ENCODE results near the gene ABCG1. TPM values are rescaled to one million over a fixed set of nuclear protein-coding genes. Genes with fewer than 3 reads are reported as not detected.

ABCG1 gene
- total RNA-seq, 1 donor from 2014 or later, result not detected

GRCh38 chr21:42188663-42189062 is 30.3 kb upstream of the ABCG1 start:
- no peak overlapping the region for H3K4me3 ChIP-seq (ENCODE audit: low read depth, low read length)
- no peak for TF ChIP-seq CTCF (conservative IDR thresholded peaks at IDR 0.05; ENCODE audit: low read depth, low read length)
- no peak for DNase-seq (ENCODE audit: low read depth)

- no peak for DNase-seq (ENCODE audit: low read depth)
- no peak for TF ChIP-seq CTCF (conservative IDR thresholded peaks at IDR 0.05; ENCODE audit: low read depth, low read length)
- H3K4me3 ChIP-seq (ENCODE audit: low read depth, low read length), result no peak overlapping the region
These were observed 29.5 kb upstream of the ABCG1 start for GRCh38 chr21:42189431-42189830.

- no peak for TF ChIP-seq CTCF (conservative IDR thresholded peaks at IDR 0.05; ENCODE audit: low read depth, low read length)
- H3K4me3 ChIP-seq (ENCODE audit: low read depth, low read length), result no peak overlapping the region
- DNase-seq (ENCODE audit: low read depth), result no peak
These were observed 29.0 kb upstream of the ABCG1 start for GRCh38 chr21:42189860-42190485.

GRCh38 chr21:42190486-42190863 is 28.5 kb upstream of the ABCG1 start:
- DNase-seq (ENCODE audit: low read depth), result no peak
- no peak overlapping the region for H3K4me3 ChIP-seq (ENCODE audit: low read depth, low read length)
- TF ChIP-seq CTCF (conservative IDR thresholded peaks at IDR 0.05; ENCODE audit: low read depth, low read length), result no peak

GRCh38 chr21:42191064-42191463 is 27.9 kb upstream of the ABCG1 start:
- no peak for DNase-seq (ENCODE audit: low read depth)
- H3K4me3 ChIP-seq (ENCODE audit: low read depth, low read length), result no peak overlapping the region
- TF ChIP-seq CTCF (conservative IDR thresholded peaks at IDR 0.05; ENCODE audit: low read depth, low read length), result no peak

- DNase-seq (ENCODE audit: low read depth), result no peak
- no peak overlapping the region for H3K4me3 ChIP-seq (ENCODE audit: low read depth, low read length)
- TF ChIP-seq CTCF (conservative IDR thresholded peaks at IDR 0.05; ENCODE audit: low read depth, low read length), result no peak
These were observed 27.0 kb upstream of the ABCG1 start for GRCh38 chr21:42191696-42192595.

All from epithelial cell of proximal tubule (primary cell).